Nephron (organoid): Measurements from ENCODE around the gene USP53.

Source experiments
- H3K27ac Mint-ChIP-seq, 3 experiments: 2 replicates each; pipeline ENCODE4 v1.8.0; 2020; ENCODE audit warnings: mixed read lengths in 3 of 3, mild to moderate bottlenecking in 2 of 3, moderate library complexity in 1 of 3
- H3K27me3 Mint-ChIP-seq: 2 replicates; pipeline ENCODE4 v1.8.0; 2021; ENCODE audit warnings: low read depth, mild to moderate bottlenecking, moderate library complexity, mixed read lengths
- H3K36me3 Mint-ChIP-seq: 2 replicates; pipeline ENCODE4 v1.8.0; 2020; ENCODE audit warnings: low read depth, mixed read lengths
- H3K4me1 Mint-ChIP-seq: 2 replicates; pipeline ENCODE4 v1.8.0; 2020; ENCODE audit warnings: mixed read lengths
- H3K4me3 Mint-ChIP-seq, 3 experiments: 2 replicates each; pipeline ENCODE4 v1.8.0; 2020; ENCODE audit warnings: mild to moderate bottlenecking in 3 of 3, mixed read lengths in 3 of 3, moderate library complexity in 2 of 3
- H3K9me3 Mint-ChIP-seq: 2 replicates; pipeline ENCODE4 v1.8.0; 2020; ENCODE audit warnings: mixed read lengths
- CTCF ChIP-seq, 3 experiments: fragments of 200-600 bp; sonication (generic); IDR thresholded peaks; one replicate each; pipeline ENCODE4 v1.5.0; 2021; ENCODE audit warnings: antibody characterized with exemption in 3 of 3; ENCODE audit not compliant: unreplicated experiment in 3 of 3

USP53 gene

GRCh38 chr4:119313237-119313636, 100.7 kb downstream of the USP53 start:
- H3K9me3 Mint-ChIP-seq: no peaks in the 10 kb centered on the region
- no peak overlapping the region for H3K27ac Mint-ChIP-seq
- TF ChIP-seq CTCF (IDR thresholded peaks at IDR 0.05; ENCODE audit: unreplicated experiment in 3 of 3): no peak
- no peaks in the 10 kb centered on the region for H3K36me3 Mint-ChIP-seq
- peaks cover 5% of the 10 kb centered on the region for H3K27me3 Mint-ChIP-seq
- no peak overlapping the region for H3K4me3 Mint-ChIP-seq
- no peaks in the 10 kb centered on the region for H3K4me1 Mint-ChIP-seq

- no peaks in the 10 kb centered on the region for H3K36me3 Mint-ChIP-seq
- H3K4me1 Mint-ChIP-seq: no peaks in the 10 kb centered on the region
- peaks cover 5% of the 10 kb centered on the region for H3K27me3 Mint-ChIP-seq
- no peak overlapping the region for H3K4me3 Mint-ChIP-seq
- H3K9me3 Mint-ChIP-seq: no peaks in the 10 kb centered on the region
- TF ChIP-seq CTCF (IDR thresholded peaks at IDR 0.05; ENCODE audit: unreplicated experiment in 3 of 3): peak; percentile 58 to 71 (median 62)
- peak overlapping the region in 1 of 3 experiments; percentile 9 for H3K27ac Mint-ChIP-seq
Measured at GRCh38 chr4:119314356-119314755, 101.8 kb downstream of the USP53 start.

- no peak overlapping the region for H3K4me3 Mint-ChIP-seq
- no peaks in the 10 kb centered on the region for H3K4me1 Mint-ChIP-seq
- H3K27ac Mint-ChIP-seq: no peak overlapping the region
- TF ChIP-seq CTCF (IDR thresholded peaks at IDR 0.05; ENCODE audit: unreplicated experiment in 3 of 3): no peak
- no peaks in the 10 kb centered on the region for H3K36me3 Mint-ChIP-seq
- H3K9me3 Mint-ChIP-seq: no peaks in the 10 kb centered on the region
- peaks cover 5% of the 10 kb centered on the region for H3K27me3 Mint-ChIP-seq
Measured at GRCh38 chr4:119315036-119315435, 102.5 kb downstream of the USP53 start.

- no peaks in the 10 kb centered on the region for H3K9me3 Mint-ChIP-seq
- no peak overlapping the region for H3K4me3 Mint-ChIP-seq
- peaks cover 5% of the 10 kb centered on the region for H3K27me3 Mint-ChIP-seq
- no peaks in the 10 kb centered on the region for H3K36me3 Mint-ChIP-seq
- TF ChIP-seq CTCF (IDR thresholded peaks at IDR 0.05; ENCODE audit: unreplicated experiment in 3 of 3): no peak
- no peak overlapping the region for H3K27ac Mint-ChIP-seq
- H3K4me1 Mint-ChIP-seq: no peaks in the 10 kb centered on the region
Measured at GRCh38 chr4:119317990-119318389, 105.5 kb downstream of the USP53 start.

GRCh38 chr4:119321921-119322687, 109.6 kb downstream of the USP53 start, which contains the start of gene FABP2:
Gene FABP2, minus strand, starts transcription at chr4:119322138. Its CDS starts 36 bp downstream, at chr4:119322102.
- no peak for TF ChIP-seq CTCF (IDR thresholded peaks at IDR 0.05; ENCODE audit: unreplicated experiment in 3 of 3)
- Mint-ChIP-seq H3K36me3 (no peaks in the 10 kb centered on the region), H3K27ac (no peak within 1 kb of the TSS), H3K4me1 (no peaks in the 10 kb centered on the region), H3K4me3 (no peak within 1 kb of the TSS), H3K9me3 (no peaks in the 10 kb centered on the region), H3K27me3 (no peaks in the 10 kb centered on the region)

GRCh38 chr4:119328695-119329094, 116.2 kb downstream of the USP53 start:
- no peaks in the 10 kb centered on the region for H3K36me3 Mint-ChIP-seq
- H3K4me1 Mint-ChIP-seq: no peaks in the 10 kb centered on the region
- H3K4me3 Mint-ChIP-seq: no peak overlapping the region
- no peak for TF ChIP-seq CTCF (IDR thresholded peaks at IDR 0.05; ENCODE audit: unreplicated experiment in 3 of 3)
- H3K27me3 Mint-ChIP-seq: no peaks in the 10 kb centered on the region
- H3K9me3 Mint-ChIP-seq: no peaks in the 10 kb centered on the region
- H3K27ac Mint-ChIP-seq: no peak overlapping the region
